Spleen (tissue), 7 donors: ENCODE results near the gene GRIK4.

Source experiments
- CTCF ChIP-seq, 11 experiments: fragments of 200-600 bp in 7 of 11; fragments of 450-650 bp in 4 of 11; sonication (generic) in 4 of 11; IDR thresholded peaks in 8 of 11; conservative IDR thresholded peaks in 3 of 11; 1 replicate in 7 of 11; 2 replicates in 4 of 11; pipeline versions ENCODE4 v1.4.0 to v1.8.0; 2016 to 2021; ENCODE audit warnings: antibody characterized with exemption in 11 of 11, inconsistent platforms in 4 of 11, mild to moderate bottlenecking in 1 of 11
- POLR2AphosphoS5 ChIP-seq, 3 donors: sonication (generic); formaldehyde crosslinking; IDR thresholded peaks; one replicate each; pipeline ENCODE4 v1.5.1; 2017; ENCODE audit warnings: antibody characterized with exemption in 3 of 3
- donor health status: DM: no; HTN: no; CAD: no; lungs with moderate emphysema.
- donor health status: DM: no; HTN: no; CAD: no.
- donor health status: DM: no; HTN: no; CAD: no.

GRCh38 chr11:120562806-120563425 is 51.4 kb downstream of the GRIK4 start:
- no peak for TF ChIP-seq POLR2AphosphoS5 (IDR thresholded peaks at IDR 0.05)
- no peak for TF ChIP-seq CTCF (IDR thresholded peaks at IDR 0.05 in 8 of 11, conservative IDR thresholded peaks at IDR 0.05 in 3 of 11)
